OCI-LY7 (cell line): ENCODE results near the gene SF3A1.

Experiments used
- EZH2phosphoT487 ChIP-seq: fragments of 200-600 bp; sonication (generic); IDR thresholded peaks from 2 replicates; pipeline ENCODE4 v1.6.1; 2018; ENCODE audit warnings: low read depth, borderline replicate concordance, mild to moderate bottlenecking, mixed run types, antibody characterized with exemption, low read length, moderate library complexity, mixed read lengths
- TF ChIP-seq, protein P1 (sequence below): fragments of 200-600 bp; sonication (generic); conservative IDR thresholded peaks from 2 replicates; pipeline ENCODE4 v1.5.1; 2014; ENCODE audit warnings: mild to moderate bottlenecking, antibody characterized with exemption, low read length, moderate library complexity, mixed read lengths

DNA sequence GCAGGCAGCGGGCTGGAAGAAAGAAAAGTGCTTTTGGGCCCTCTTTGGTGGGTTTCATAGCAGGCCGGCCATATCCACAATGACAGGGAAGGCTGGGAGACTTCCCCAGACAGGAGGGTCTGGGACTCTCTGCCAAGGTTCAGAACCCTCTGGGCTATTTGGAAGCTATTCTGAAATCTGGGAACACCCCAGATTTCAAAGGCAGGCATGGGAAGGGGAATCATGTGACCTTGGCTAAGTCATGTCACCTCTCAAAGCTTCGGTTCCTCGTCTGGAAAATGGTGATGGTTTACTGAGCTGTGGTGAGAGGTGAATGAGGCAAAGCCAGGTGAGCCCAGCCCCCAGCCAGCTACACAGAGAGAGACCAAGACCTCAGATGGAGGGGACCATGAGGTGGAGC is 72.0 kb downstream of the SF3A1 start:
- TF ChIP-seq, protein P1, sequence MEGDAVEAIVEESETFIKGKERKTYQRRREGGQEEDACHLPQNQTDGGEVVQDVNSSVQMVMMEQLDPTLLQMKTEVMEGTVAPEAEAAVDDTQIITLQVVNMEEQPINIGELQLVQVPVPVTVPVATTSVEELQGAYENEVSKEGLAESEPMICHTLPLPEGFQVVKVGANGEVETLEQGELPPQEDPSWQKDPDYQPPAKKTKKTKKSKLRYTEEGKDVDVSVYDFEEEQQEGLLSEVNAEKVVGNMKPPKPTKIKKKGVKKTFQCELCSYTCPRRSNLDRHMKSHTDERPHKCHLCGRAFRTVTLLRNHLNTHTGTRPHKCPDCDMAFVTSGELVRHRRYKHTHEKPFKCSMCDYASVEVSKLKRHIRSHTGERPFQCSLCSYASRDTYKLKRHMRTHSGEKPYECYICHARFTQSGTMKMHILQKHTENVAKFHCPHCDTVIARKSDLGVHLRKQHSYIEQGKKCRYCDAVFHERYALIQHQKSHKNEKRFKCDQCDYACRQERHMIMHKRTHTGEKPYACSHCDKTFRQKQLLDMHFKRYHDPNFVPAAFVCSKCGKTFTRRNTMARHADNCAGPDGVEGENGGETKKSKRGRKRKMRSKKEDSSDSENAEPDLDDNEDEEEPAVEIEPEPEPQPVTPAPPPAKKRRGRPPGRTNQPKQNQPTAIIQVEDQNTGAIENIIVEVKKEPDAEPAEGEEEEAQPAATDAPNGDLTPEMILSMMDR = no peak
- TF ChIP-seq EZH2phosphoT487 = no peak
